Lung (tissue), 12 donors: ENCODE data around the gene PDHX. TPM values are rescaled to one million over a fixed set of nuclear protein-coding genes. Genes with fewer than 3 reads are reported as not detected.

Experiments used
- ATAC-seq: fragments of 200-7000 bp; cut with Tn5 transposase; one replicate; pipeline ENCODE4 v1.9.1; 2020; ENCODE audit warnings: moderate number of reproducible peaks; ENCODE audit not compliant: insufficient read depth, low FRiP score
- DNase-seq, 3 donors: peaks; one replicate each; pipeline ENCODE4 v3.0.0-alpha.2; 2013 to 2017
- H3K27ac ChIP-seq, 2 donors: one replicate each; pipeline ENCODE4 v1.5.1; 2013; ENCODE audit warnings: mild to moderate bottlenecking in 2 of 2, moderate library complexity in 2 of 2, control low read depth in 1 of 2, inconsistent platforms in 1 of 2, low read depth in 1 of 2, low read length in 1 of 2
- H3K27me3 ChIP-seq, 3 donors: one replicate each; pipeline ENCODE4 v1.5.1; 2013; ENCODE audit warnings: low read length in 2 of 3; ENCODE audit not compliant: control insufficient read depth in 3 of 3, insufficient read depth in 3 of 3
- H3K36me3 ChIP-seq, 4 donors: one replicate each; pipeline ENCODE4 v1.5.1; 2013; ENCODE audit warnings: low read length in 4 of 4, mild to moderate bottlenecking in 1 of 4, moderate library complexity in 1 of 4; ENCODE audit not compliant: control insufficient read depth in 4 of 4, insufficient read depth in 4 of 4
- H3K4me1 ChIP-seq, 5 donors: one replicate each; pipeline ENCODE4 v1.5.1; 2013; ENCODE audit warnings: low read length in 5 of 5, mild to moderate bottlenecking in 2 of 5, moderate library complexity in 1 of 5; ENCODE audit not compliant: control insufficient read depth in 5 of 5, insufficient read depth in 5 of 5
- H3K4me3 ChIP-seq: one replicate; pipeline ENCODE4 v1.5.1; 2013; ENCODE audit warnings: mild to moderate bottlenecking, control low read depth, moderate library complexity
- H3K9ac ChIP-seq, 2 donors: one replicate each; pipeline ENCODE4 v1.5.1; 2013; ENCODE audit warnings: low read length in 2 of 2, control low read depth in 1 of 2; ENCODE audit not compliant: insufficient read depth in 1 of 2
- H3K9me3 ChIP-seq, 4 donors: one replicate each; pipeline ENCODE4 v1.5.1; 2013; ENCODE audit warnings: low read length in 3 of 4, mild to moderate bottlenecking in 1 of 4, moderate library complexity in 1 of 4; ENCODE audit not compliant: control insufficient read depth in 4 of 4, insufficient read depth in 3 of 4
- WGBS, 2 donors: extraction: QIAGEN DNeasy Blood & Tissue Kit; methylation state at CpG; one replicate each; pipeline ENCODE4 v1.1.7; 2013; 5-methylcytosine and 5-hydroxymethylcytosine counted together
- polyA plus RNA-seq, 2 donors: library from polyadenylated mRNA; stranded (reverse); fragments of 200-250 nt; gene quantifications; one replicate each; pipeline ENCODE4 v1.2.1, GENCODE V29; 2013
- total RNA-seq, 2 donors: library from RNA; depleted of rRNA in 1 of 2; stranded (reverse); fragments of >200 nt in 1 of 2; gene quantifications; one replicate each; pipeline ENCODE4 v1.2.1, GENCODE V29; 2014 to 2021
- TF ChIP-seq, protein P1 (sequence below): IDR thresholded peaks from 2 replicates; pipeline ENCODE4 v1.5.1; 2012; ENCODE audit warnings: mild to moderate bottlenecking; ENCODE audit errors: control extremely low read depth, extremely low read depth
- donor health status: control.
- donor health status: control.
- donor health status: Bipolar disorder and iron deficiency.
- donor health status: healthy.
- donor health status: DM: yes; HTN: yes; CAD: no.

PDHX gene
- total and polyA plus RNA-seq, 4 donors: 18.5 to 37.5 (median 23.8) TPM

DNA sequence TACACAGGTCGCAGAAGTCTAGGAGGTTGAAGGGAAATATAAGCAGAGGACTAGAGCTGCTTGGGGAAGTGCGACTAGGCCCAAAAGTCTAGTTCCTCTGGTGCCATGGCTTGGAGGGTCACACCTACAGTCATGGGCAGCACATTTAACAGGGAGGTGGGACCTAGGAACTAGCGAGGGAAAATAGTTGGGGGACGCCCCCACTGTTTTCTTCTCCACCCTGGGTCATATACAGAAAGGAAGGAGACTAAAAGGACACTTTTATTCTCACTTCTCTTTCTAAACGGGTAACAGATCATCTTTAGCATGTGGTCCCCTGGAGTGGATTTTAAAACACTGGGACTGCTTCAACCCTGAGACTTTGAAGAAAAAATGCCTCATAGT is 16.8 kb upstream of the PDHX start:
- TF ChIP-seq, protein P1, sequence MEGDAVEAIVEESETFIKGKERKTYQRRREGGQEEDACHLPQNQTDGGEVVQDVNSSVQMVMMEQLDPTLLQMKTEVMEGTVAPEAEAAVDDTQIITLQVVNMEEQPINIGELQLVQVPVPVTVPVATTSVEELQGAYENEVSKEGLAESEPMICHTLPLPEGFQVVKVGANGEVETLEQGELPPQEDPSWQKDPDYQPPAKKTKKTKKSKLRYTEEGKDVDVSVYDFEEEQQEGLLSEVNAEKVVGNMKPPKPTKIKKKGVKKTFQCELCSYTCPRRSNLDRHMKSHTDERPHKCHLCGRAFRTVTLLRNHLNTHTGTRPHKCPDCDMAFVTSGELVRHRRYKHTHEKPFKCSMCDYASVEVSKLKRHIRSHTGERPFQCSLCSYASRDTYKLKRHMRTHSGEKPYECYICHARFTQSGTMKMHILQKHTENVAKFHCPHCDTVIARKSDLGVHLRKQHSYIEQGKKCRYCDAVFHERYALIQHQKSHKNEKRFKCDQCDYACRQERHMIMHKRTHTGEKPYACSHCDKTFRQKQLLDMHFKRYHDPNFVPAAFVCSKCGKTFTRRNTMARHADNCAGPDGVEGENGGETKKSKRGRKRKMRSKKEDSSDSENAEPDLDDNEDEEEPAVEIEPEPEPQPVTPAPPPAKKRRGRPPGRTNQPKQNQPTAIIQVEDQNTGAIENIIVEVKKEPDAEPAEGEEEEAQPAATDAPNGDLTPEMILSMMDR: no peak
- Histone ChIP-seq H3K27me3 (no peaks in the 10 kb centered on the region), H3K4me1 (no peaks in the 10 kb centered on the region), H3K9me3 (peaks cover 0 to 25% (median 11%) of the 10 kb centered on the region in 4 donors), H3K36me3 (peaks cover 0 to 21% (median 8%) of the 10 kb centered on the region in 4 donors), H3K27ac (no peak overlapping the region), H3K4me3 (no peak overlapping the region), H3K9ac (no peak overlapping the region)
- DNase-seq: peak in 1 of 3 donors; percentile 22
- no peak for ATAC-seq
- WGBS, 2 donors: 93 to 99% methylated on average over 5 of the region's 5 CpGs

DNA sequence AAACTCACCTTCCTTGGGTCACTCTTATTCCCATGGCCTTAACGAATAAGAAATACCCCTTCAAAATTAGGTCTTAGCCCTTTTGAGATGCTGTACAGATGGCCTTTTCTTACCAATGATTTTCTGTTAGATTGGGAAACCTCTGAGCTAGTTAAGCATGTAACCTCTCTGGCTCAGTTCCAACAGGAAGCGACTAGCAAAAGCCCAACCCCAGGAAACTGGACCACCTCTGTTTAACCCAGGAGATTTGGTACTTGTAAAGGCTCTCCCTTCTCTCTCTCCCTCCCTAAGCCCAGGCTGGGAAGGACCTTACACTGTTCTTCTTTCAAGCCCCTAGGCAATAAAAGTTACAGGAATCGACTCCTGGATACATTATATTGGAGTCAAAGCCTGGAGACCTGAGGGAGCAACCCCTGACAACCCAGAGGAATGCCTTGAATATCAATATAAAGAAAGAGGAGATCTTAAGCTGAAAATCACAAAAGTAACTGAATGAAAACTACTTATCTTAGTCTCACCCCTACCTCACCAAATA is 11.9 kb upstream of the PDHX start:
- peaks cover 0 to 2% (median 0%) of the 10 kb centered on the region in 5 donors for H3K4me1 ChIP-seq
- no peak overlapping the region for H3K4me3 ChIP-seq
- WGBS, 2 donors: 80 to 90% methylated on average over 3 of the region's 3 CpGs
- H3K36me3 ChIP-seq: peaks cover 2 to 25% (median 12%) of the 10 kb centered on the region in 4 donors
- no peak overlapping the region for H3K9ac ChIP-seq
- H3K27ac ChIP-seq: no peak overlapping the region
- DNase-seq (no peak), ATAC-seq (no peak)
- no peaks in the 10 kb centered on the region for H3K27me3 ChIP-seq
- TF ChIP-seq, protein P1: no peak
- H3K9me3 ChIP-seq: peaks cover 0 to 17% (median 11%) of the 10 kb centered on the region in 4 donors

DNA sequence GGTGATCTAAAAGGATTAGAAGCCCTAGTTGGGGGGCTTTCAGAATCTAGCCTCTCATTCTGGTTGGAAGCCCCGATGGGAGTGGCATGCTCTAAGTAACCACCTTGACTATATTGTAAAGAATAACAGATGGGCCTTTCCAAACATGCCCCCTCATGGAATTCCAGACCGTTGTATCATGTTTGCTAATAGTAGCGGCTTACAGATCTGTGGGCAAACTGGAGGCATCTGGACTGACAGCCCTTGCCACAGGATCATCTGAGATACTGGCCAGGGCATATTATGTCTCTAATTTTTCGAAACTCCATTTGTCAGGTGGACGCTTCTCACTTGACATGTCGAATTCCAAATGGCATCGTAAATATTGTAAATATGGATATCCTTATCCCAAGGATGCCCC is 10.8 kb upstream of the PDHX start:
- no peak for DNase-seq
- no peak for ATAC-seq
- H3K9me3 ChIP-seq: peaks cover 0 to 9% (median 2%) of the 10 kb centered on the region in 4 donors
- H3K4me1 ChIP-seq: peaks cover 0 to 2% (median 0%) of the 10 kb centered on the region in 5 donors
- no peak overlapping the region for H3K27ac ChIP-seq
- WGBS, 2 donors: 96% methylated on average over 7 of the region's 7 CpGs
- no peaks in the 10 kb centered on the region for H3K27me3 ChIP-seq
- no peak overlapping the region for H3K9ac ChIP-seq
- H3K36me3 ChIP-seq: peaks cover 2 to 28% (median 12%) of the 10 kb centered on the region in 4 donors
- TF ChIP-seq, protein P1: no peak
- H3K4me3 ChIP-seq: no peak overlapping the region
